GM18907 (cell line): ENCODE results near the gene EPHA3.

ENCODE experiments used
- ATAC-seq: cut with Tn5 transposase; IDR thresholded peaks from one replicate; pipeline ENCODE4 v1.9.1; 2021; ENCODE audit warnings: mild to moderate bottlenecking, moderate library complexity; ENCODE audit not compliant: unreplicated experiment

EPHA3 gene

DNA sequence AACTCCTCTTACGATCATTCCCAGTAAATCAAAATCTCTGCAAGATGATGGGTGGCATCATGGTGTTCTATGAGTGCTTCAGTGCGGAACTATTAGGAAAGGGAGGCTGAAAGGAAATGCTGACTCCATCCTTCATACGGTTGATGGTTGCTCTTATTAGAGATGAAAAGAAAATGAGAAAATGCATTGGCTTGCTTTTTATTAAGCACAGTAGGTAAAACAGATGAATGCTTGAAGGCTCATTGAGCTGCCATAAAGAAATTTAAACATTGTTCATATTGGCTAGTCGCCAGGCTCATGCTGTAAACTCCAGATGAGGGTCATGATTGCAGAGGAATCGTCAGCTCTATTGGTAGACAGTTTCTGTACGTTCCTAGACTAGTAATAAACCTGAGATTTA, 115.8 kb downstream of the EPHA3 start:
- no peak for ATAC-seq

- ATAC-seq, result no peak
These were observed 119.8 kb downstream of the EPHA3 start for GRCh38 chr3:89227218-89227617.

- ATAC-seq, result no peak
These were observed 120.2 kb downstream of the EPHA3 start for GRCh38 chr3:89227634-89228033.

DNA sequence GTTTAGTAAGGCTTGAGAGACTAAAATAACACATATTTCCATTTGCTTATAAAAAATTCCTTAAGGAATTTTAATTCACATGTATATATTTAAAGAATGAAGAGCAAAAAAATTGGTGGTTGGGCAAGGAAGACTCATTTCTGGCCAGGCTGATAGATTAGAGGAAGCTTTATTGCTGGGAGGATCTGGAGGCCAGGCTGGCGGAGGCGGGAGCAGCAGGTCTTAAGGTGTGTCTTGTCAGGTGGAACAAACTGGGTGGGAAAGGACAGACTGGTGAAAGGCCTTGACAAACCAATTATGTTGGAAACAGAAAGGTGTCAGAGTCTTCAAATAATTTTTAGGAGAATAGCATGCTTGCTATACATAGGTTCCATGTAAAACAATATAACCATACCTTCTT, 124.7 kb downstream of the EPHA3 start:
- no peak for ATAC-seq

DNA sequence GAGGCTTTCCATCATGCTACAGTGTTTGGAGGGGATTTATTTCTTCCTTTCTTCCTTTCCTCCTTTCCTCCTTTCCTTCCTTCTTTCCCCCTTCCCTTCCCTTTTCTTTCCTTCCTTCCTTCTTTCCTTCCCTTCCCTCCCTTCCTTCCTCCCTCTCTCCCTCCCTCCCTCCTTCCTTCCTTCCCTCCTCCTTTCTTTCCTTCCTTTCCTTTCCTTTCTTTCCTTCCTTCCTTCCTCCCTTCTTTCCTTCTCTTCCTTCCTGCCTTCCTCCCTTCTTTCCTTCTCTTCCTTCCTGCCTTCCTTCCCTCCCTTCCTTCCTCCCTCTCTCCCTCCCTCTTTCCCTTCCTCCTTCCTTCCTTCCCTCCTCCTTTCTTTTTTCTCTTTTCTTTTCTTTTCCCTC, 127.2 kb downstream of the EPHA3 start:
- no peak for ATAC-seq

- no peak for ATAC-seq
These were observed 131.4 kb downstream of the EPHA3 start for GRCh38 chr3:89238846-89239245.

GRCh38 chr3:89239774-89240173, 132.4 kb downstream of the EPHA3 start:
- no peak for ATAC-seq

DNA sequence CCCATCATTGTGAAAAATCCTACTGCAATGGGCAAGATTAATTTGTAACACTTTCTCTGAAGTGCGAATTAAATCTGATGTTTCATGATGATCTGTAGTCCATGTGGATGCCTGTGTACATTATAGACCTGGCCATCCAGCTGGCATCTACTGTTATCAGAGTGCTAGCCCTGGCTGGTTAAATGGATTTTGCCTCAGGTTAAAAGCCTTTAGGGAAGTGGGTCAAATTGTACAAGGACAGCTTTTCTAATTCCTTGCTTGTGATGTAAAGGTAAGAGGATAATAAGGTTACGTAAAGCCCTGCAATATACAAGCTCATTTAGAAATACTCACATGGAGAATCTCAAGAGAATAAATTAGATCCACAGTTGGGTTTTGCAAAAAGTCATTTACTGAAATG, 138.2 kb downstream of the EPHA3 start:
- no peak for ATAC-seq

- no peak for ATAC-seq
These were observed 138.9 kb downstream of the EPHA3 start for GRCh38 chr3:89246326-89246725.

DNA sequence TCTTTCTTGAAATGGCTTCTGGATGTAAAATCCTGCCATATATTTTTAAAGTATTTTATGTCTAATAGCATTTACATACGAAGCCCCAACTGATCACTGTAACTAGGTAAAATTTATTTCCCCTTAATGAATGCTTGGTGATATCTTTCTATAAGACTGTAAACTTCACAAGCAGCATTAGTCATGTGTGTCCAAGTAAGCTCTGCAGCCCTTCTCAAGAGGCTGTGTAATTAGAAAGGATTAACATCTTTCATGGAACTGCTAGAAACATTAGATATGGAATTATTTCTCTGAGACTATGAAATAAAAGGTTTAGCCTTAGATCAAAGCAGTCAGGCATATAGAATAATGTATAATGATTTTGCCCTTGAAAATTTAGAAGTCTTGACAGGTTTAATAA, 143.3 kb downstream of the EPHA3 start:
- no peak for ATAC-seq

GRCh38 chr3:89252016-89252415, 144.6 kb downstream of the EPHA3 start:
- ATAC-seq, result no peak

DNA sequence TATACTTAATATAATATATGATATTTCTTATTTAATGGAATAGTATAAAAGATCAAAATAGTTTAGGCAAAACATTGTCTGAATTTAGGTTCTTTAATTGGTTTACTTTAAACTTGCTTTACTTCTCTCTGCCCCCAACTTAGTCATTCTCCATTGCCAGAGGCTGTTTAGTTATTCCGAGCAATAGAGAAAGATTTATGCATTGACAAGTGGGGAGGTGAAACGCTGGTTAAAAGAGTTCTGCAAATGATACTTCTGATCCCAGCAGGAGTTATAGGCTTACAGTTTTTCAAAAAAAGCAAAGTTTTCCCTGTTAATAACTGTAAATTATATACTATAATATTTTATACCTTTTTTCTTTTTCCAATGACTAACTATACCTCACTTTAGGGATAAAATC, 145.4 kb downstream of the EPHA3 start:
- no peak for ATAC-seq

GRCh38 chr3:89256395-89256794, 149.0 kb downstream of the EPHA3 start:
- ATAC-seq, result no peak

DNA sequence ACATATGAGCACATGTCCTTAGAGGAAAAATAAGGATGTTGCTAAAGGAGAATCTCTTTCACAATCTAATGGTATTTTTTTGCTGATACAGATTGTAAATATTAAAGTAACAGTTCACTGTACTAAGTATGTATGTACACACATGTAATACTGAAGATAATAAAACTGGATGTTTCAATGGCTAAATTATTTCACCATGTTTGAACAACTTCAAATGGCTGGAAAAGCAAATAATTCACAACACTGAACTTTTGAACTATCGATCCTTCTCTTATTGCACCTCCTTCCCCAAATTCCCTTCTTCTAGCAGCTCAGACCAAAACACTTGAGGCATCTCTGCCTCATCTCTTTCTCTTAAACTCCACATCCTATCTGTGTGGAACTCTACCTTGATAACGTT, 149.5 kb downstream of the EPHA3 start:
- ATAC-seq, result no peak

- ATAC-seq, result no peak
These were observed 153.3 kb downstream of the EPHA3 start for GRCh38 chr3:89260721-89261120.

- no peak for ATAC-seq
These were observed 154.3 kb downstream of the EPHA3 start for GRCh38 chr3:89261673-89262072.

- ATAC-seq, result no peak
These were observed 155.0 kb downstream of the EPHA3 start for GRCh38 chr3:89262309-89262929.

DNA sequence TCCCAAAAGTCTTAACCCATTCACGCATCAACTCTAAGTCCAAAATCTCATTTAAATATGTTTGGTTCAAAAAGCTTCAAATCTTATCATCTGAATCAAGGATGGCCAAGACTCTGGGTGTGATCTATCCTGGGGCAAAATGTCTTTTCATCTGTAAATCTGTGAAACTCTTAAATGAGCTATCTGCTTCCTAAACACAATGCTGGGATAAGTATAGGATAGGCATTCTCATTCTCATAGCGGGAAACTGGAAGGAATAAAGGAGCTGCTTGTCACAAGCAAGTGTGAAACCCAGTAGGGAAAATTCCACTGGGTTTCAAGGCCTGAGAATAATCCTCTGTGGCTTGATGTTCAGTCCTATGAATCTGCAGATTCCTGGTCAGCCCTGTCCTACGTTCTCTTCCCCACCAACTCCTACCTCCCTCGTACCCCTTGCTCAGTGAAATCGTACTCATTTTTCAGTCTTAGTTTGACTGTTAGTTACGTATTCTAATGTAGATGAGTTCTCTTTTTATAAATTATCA, 156.7 kb downstream of the EPHA3 start:
- ATAC-seq, result no peak

DNA sequence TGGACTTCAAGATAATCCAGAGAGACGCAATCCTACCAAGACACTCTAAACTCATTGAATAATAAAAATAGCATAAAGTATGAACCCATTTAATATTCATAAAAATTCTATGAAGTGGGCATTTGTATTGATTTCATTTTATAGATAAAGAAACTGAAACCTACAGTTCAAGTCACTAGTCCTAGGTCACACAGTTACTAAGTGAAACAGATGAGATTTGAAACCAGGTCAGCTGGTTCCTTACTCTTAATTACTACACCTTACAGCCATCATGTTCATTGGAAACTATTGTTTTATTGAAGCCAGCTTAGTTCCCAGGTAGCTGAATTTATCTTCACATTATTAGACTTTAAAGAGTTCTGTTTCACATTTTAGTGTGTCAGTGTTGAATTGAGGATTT, 158.7 kb downstream of the EPHA3 start:
- no peak for ATAC-seq

DNA sequence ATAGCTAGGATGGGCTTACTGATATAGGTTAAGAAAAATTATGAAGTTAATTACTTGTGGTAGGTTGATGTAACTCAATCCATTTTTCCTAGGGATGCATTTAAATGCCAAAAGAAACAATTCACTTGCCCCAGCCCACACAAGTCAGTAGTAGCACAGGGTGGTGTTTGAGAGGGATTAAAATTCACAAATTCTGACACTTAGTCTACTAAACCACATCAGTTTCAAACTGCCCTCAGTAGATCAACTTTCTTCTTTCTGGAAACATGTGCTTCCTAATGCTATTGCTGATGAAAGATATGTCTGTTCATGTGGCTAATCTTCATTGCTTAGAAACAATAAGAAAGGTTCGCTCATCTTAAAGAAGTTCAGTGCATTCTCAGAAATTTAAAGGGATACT, 160.6 kb downstream of the EPHA3 start:
- ATAC-seq, result no peak

DNA sequence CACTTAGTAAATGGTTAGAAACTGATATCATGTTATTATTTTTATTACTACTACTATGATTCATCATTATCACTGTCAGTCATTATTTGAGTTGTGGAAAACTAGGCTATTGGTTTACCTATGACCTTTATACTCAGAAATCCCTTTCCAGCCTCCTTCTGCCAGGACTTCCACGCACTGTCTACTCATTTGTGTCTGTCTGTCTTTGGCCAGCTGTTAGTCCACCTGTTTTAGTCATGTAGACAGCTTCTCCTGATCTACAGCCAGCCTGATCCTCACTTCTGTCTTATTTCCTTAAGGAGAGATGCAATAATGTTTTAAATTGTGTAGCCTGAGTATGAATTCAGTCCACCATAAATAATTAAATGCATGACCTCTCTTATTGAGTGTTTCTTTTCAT, 162.8 kb downstream of the EPHA3 start:
- no peak for ATAC-seq

DNA sequence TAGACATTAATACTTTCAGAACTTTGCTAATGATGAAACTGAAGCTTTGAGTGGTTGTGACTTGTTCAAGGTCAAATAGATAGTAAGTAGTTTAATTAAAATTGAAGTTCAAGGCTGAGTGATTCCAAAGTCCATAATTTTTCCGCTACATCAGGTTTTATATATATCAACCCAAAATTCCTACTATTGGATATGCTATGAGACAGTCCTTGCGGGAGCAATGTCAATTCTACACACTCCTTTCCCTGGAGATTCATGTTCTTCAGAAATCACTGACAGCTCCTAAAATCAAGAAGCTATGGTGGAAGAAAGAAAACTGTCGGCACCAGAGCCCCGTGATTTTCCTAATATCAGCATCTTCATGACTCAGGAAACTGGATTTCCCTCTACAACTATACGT, 167.6 kb downstream of the EPHA3 start:
- ATAC-seq, result no peak

GRCh38 chr3:89276116-89276515, 168.7 kb downstream of the EPHA3 start:
- no peak for ATAC-seq
